HG02884 (cell line): ENCODE measurements around the gene RBM46.

Experiments
- ATAC-seq: cut with Tn5 transposase; IDR thresholded peaks from one replicate; pipeline ENCODE4 v1.9.1; 2021; ENCODE audit warnings: mild to moderate bottlenecking, moderate library complexity; ENCODE audit not compliant: unreplicated experiment

RBM46 gene

GRCh38 chr4:154781126-154781982 is at the start of gene RBM46:
Gene RBM46, plus strand, starts transcription at chr4:154781272. Its CDS starts 15,481 bp downstream, at chr4:154796753.
- ATAC-seq, result no peak

- ATAC-seq, result no peak
Observed at GRCh38 chr4:154731756-154732155, 49.3 kb upstream of the RBM46 start.

GRCh38 chr4:154732669-154733068 is 48.4 kb upstream of the RBM46 start:
- no peak for ATAC-seq

GRCh38 chr4:154736770-154737169 is 44.3 kb upstream of the RBM46 start:
- ATAC-seq, result no peak

GRCh38 chr4:154738426-154738825 is 42.6 kb upstream of the RBM46 start:
- no peak for ATAC-seq

GRCh38 chr4:154739111-154739510 is 42.0 kb upstream of the RBM46 start:
- no peak for ATAC-seq

GRCh38 chr4:154740462-154740861 is 40.6 kb upstream of the RBM46 start:
- no peak for ATAC-seq

- ATAC-seq, result no peak
Observed at GRCh38 chr4:154741131-154741665, 39.9 kb upstream of the RBM46 start.

- ATAC-seq, result no peak
Observed at GRCh38 chr4:154741922-154742850, 38.9 kb upstream of the RBM46 start.

- no peak for ATAC-seq
Observed at GRCh38 chr4:154743683-154744340, 37.3 kb upstream of the RBM46 start, which contains the start of gene LRAT. Gene LRAT, plus strand, starts transcription at chr4:154744000. Its CDS starts 327 bp downstream, at chr4:154744327.

GRCh38 chr4:154744341-154744926 is 36.6 kb upstream of the RBM46 start:
- ATAC-seq, result no peak

- no peak for ATAC-seq
Observed at GRCh38 chr4:154757713-154758112, 23.4 kb upstream of the RBM46 start.

GRCh38 chr4:154760895-154761294 is 20.2 kb upstream of the RBM46 start:
- ATAC-seq, result no peak

- ATAC-seq, result no peak
Observed at GRCh38 chr4:154778264-154778663, 2.8 kb upstream of the RBM46 start.

GRCh38 chr4:154779362-154779947 is 1.6 kb upstream of the RBM46 start:
- no peak for ATAC-seq

GRCh38 chr4:154781983-154782293 is 866 bp downstream of the RBM46 start:
- ATAC-seq, result no peak

- peak; percentile 86 for ATAC-seq
Observed at GRCh38 chr4:154807042-154807630, 26.1 kb downstream of the RBM46 start.

- no peak for ATAC-seq
Observed at GRCh38 chr4:154818230-154818629, 37.2 kb downstream of the RBM46 start.

GRCh38 chr4:154822775-154823174 is 41.7 kb downstream of the RBM46 start:
- ATAC-seq, result no peak

- ATAC-seq, result no peak
Observed at GRCh38 chr4:154836030-154836429, 55.0 kb downstream of the RBM46 start.
